ENCODE data around the gene TBC1D22A. TPM values are rescaled to one million over a fixed set of nuclear protein-coding genes. Genes with fewer than 3 reads are reported as not detected.

Gene TBC1D22A
- total and polyA plus RNA-seq, 8 donors: 14.4 to 33.5 (median 15.7) TPM

GRCh38 chr22:47060718-47061117 is 298.3 kb downstream of the TBC1D22A start:
- Histone ChIP-seq H3K27ac (no peak overlapping the region), H3K27me3 (no peaks in the 10 kb centered on the region), H3K4me1 (no peaks in the 10 kb centered on the region), H3K9me3 (no peaks in the 10 kb centered on the region), H3K36me3 (peaks cover 0 to 49% of the 10 kb centered on the region in 2 donors), H3K4me3 (no peak overlapping the region)
- no peak for TF ChIP-seq CTCF (IDR thresholded peaks at IDR 0.05)
- intact Hi-C loops (cut with DNase I): no loop called here
- DNase-seq (no peak), ATAC-seq (no peak)

GRCh38 chr22:47061226-47061625 is 298.8 kb downstream of the TBC1D22A start:
- no peak for TF ChIP-seq CTCF (IDR thresholded peaks at IDR 0.05)
- Histone ChIP-seq H3K9me3 (no peaks in the 10 kb centered on the region), H3K36me3 (peaks cover 0 to 47% of the 10 kb centered on the region in 2 donors), H3K27ac (no peak overlapping the region), H3K27me3 (no peaks in the 10 kb centered on the region), H3K4me1 (no peaks in the 10 kb centered on the region), H3K4me3 (no peak overlapping the region)
- DNase-seq: no peak
- intact Hi-C loops (cut with DNase I): no loop called here
- ATAC-seq: no peak

GRCh38 chr22:47062126-47062525 is 299.7 kb downstream of the TBC1D22A start:
- intact Hi-C loops (cut with DNase I): no loop called here
- ATAC-seq (no peak), DNase-seq (no peak)
- TF ChIP-seq CTCF (IDR thresholded peaks at IDR 0.05): no peak
- Histone ChIP-seq H3K4me1 (no peaks in the 10 kb centered on the region), H3K36me3 (peaks cover 0 to 44% of the 10 kb centered on the region in 2 donors), H3K9me3 (no peaks in the 10 kb centered on the region), H3K27ac (no peak overlapping the region), H3K27me3 (no peaks in the 10 kb centered on the region), H3K4me3 (no peak overlapping the region)

GRCh38 chr22:47063071-47063509 is 300.6 kb downstream of the TBC1D22A start:
- TF ChIP-seq CTCF (IDR thresholded peaks at IDR 0.05): no peak
- no peak overlapping the region for H3K4me3 ChIP-seq
- intact Hi-C loops (cut with DNase I): no loop called here
- H3K36me3 ChIP-seq: peaks cover 0 to 44% of the 10 kb centered on the region in 2 donors
- no peak overlapping the region for H3K27ac ChIP-seq
- peak in 1 of 4 donors; percentile 49 for DNase-seq
- ATAC-seq: no peak
- H3K9me3 ChIP-seq: no peaks in the 10 kb centered on the region
- no peaks in the 10 kb centered on the region for H3K4me1 ChIP-seq
- H3K27me3 ChIP-seq: no peaks in the 10 kb centered on the region

GRCh38 chr22:47063606-47064005 is 301.2 kb downstream of the TBC1D22A start:
- Histone ChIP-seq H3K9me3 (no peaks in the 10 kb centered on the region), H3K27me3 (no peaks in the 10 kb centered on the region), H3K4me1 (no peaks in the 10 kb centered on the region), H3K4me3 (no peak overlapping the region), H3K27ac (no peak overlapping the region), H3K36me3 (peaks cover 0 to 42% of the 10 kb centered on the region in 2 donors)
- TF ChIP-seq CTCF (IDR thresholded peaks at IDR 0.05): no peak
- DNase-seq (no peak), ATAC-seq (no peak)
- intact Hi-C loops (cut with DNase I): no loop called here

Measured in left lung (tissue), 10 donors.